Astrocyte of the cerebellum (primary cell): ENCODE results near the gene SNX22.

ENCODE experiments used
- DNase-seq: peaks from one replicate; pipeline ENCODE4 v3.0.0-alpha.2; 2011; ENCODE audit warnings: low read depth
- H3K4me3 ChIP-seq: 2 replicates; pipeline ENCODE4 v1.5.1; 2011; ENCODE audit warnings: mild to moderate bottlenecking, low read depth, low read length, moderate library complexity
- CTCF ChIP-seq: IDR thresholded peaks from 2 replicates; pipeline ENCODE4 v1.5.1; 2012; ENCODE audit warnings: low read length, low read depth, moderate library complexity, mild to moderate bottlenecking; ENCODE audit errors: missing control alignments
- in situ Hi-C: cut with HindIII; loops from 2 replicates; pipeline ENCODE4 v1.10.0; 2017; ENCODE audit warnings: low sequenced_read_pairs

The SNX22 gene

DNA sequence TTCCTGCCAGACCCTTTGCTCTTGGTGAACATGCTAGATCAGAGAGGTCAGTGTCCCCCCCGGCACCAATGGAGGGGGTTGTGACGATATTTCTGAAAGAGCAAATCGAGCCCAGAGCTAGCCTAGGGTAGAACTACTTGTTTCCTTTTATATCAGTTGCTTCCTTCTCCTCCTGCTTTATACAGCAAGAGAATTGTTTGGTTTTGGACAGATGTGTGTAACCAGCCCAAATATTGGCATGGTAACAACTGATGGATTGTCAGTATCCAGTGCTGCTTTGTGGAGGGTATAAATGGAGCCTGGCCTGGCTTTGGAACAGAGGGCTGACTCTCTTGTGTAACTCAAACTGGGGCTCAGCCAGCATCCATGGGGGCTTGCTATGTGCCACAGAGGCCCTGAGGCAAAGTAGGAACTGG lies 28.6 kb upstream of the SNX22 start:
- in situ Hi-C loops = no loop called here
- DNase-seq = no peak
- TF ChIP-seq CTCF = no peak
- no peak overlapping the region for H3K4me3 ChIP-seq

DNA sequence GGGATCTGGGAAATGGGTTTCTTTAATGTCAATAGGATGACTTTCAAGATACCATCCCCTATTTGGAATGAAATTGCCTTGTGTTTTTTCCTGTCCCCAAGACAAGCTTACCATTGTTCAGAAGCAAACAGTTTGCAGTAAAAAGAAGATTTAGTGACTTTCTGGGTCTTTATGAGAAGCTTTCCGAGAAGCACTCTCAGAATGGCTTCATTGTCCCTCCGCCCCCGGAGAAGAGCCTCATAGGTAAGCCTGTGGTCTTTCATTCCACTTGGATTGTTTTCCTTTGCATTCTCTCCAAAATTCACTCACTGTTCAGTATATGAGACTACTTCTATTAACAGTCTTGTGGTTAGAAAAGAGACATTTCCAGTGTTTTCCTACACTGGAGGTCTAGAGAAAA lies 25.6 kb upstream of the SNX22 start:
- H3K4me3 ChIP-seq = no peak overlapping the region
- TF ChIP-seq CTCF = no peak
- in situ Hi-C loops = no loop called here
- DNase-seq = no peak

DNA sequence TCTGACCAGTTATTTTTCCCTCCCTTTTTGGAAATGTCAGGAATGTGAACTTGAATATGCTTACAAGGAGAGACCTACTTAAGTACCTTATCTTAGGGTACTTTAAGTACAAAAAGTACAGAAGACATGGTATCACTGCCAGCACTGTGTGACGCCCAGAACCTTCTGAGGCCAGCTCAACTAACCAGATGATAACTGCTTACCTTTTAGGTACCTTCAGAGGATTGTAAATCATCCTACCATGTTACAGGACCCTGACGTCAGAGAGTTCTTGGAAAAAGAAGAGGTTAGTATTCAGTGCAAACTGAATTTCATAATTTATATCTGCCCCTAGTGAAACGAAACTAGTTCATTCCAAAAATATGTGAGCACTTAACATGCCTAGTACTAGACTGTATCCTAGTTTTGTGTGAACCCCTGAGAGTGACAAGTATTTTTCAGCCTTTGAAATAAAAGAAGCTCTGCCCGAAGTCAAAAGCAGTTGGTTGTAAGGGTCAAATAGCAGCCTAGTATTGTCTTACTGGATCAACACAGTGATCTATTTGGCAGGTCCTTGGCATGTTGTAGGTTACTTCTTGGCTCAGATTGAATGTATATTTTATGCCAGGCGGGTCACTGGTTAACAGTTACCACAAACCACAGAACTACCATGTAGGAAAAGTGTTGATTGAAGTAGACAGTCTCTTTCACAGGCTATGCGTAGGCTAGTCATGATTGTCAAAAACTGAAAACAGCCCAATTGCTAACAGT lies 23.8 kb upstream of the SNX22 start:
- in situ Hi-C loops = no loop called here
- DNase-seq = no peak
- H3K4me3 ChIP-seq = no peak overlapping the region
- TF ChIP-seq CTCF = no peak

GRCh38 chr15:64130159-64130558 lies 21.4 kb upstream of the SNX22 start:
- no peak overlapping the region for H3K4me3 ChIP-seq
- in situ Hi-C loops = no loop called here
- TF ChIP-seq CTCF = no peak
- no peak for DNase-seq

GRCh38 chr15:64131547-64131946 lies 20.0 kb upstream of the SNX22 start:
- TF ChIP-seq CTCF = no peak
- H3K4me3 ChIP-seq = no peak overlapping the region
- DNase-seq = no peak
- in situ Hi-C loops = no loop called here

GRCh38 chr15:64132217-64132616 lies 19.3 kb upstream of the SNX22 start:
- in situ Hi-C loops = no loop called here
- no peak for DNase-seq
- no peak overlapping the region for H3K4me3 ChIP-seq
- TF ChIP-seq CTCF = no peak
